Activated CD8-positive, alpha-beta memory T cell treated with anti-CD3 and anti-CD28 coated beads, Interleukin-2, amount 50 U/mL, for 1 hour (primary cell): Measurements from ENCODE around the gene IL17RB.

ENCODE experiments used
- DNase-seq: peaks from one replicate; pipeline ENCODE4 v3.0.0-alpha.2; 2020; ENCODE audit errors: extremely low read depth

Gene IL17RB

GRCh38 chr3:53812434-53812833 lies 33.9 kb upstream of the IL17RB start:
- DNase-seq, result no peak

GRCh38 chr3:53813229-53813628 lies 33.1 kb upstream of the IL17RB start:
- DNase-seq, result no peak

- DNase-seq, result no peak
Observed at GRCh38 chr3:53813876-53814275, 32.5 kb upstream of the IL17RB start.

GRCh38 chr3:53815067-53815466 lies 31.3 kb upstream of the IL17RB start:
- DNase-seq, result no peak

- no peak for DNase-seq
Observed at GRCh38 chr3:53815651-53816050, 30.7 kb upstream of the IL17RB start.

- no peak for DNase-seq
Observed at GRCh38 chr3:53816425-53816824, 29.9 kb upstream of the IL17RB start.

- no peak for DNase-seq
Observed at GRCh38 chr3:53817211-53817610, 29.2 kb upstream of the IL17RB start.

- DNase-seq, result no peak
Observed at GRCh38 chr3:53817809-53818208, 28.6 kb upstream of the IL17RB start.

- no peak for DNase-seq
Observed at GRCh38 chr3:53818221-53819162, 27.9 kb upstream of the IL17RB start.

GRCh38 chr3:53819163-53819868 lies 27.1 kb upstream of the IL17RB start:
- no peak for DNase-seq

GRCh38 chr3:53820084-53820483 lies 26.3 kb upstream of the IL17RB start:
- DNase-seq, result no peak

GRCh38 chr3:53820756-53821580 lies 25.4 kb upstream of the IL17RB start:
- no peak for DNase-seq

GRCh38 chr3:53821631-53822121 lies 24.7 kb upstream of the IL17RB start:
- no peak for DNase-seq

- no peak for DNase-seq
Observed at GRCh38 chr3:53822331-53822741, 24.0 kb upstream of the IL17RB start.

GRCh38 chr3:53823026-53823955 lies 23.1 kb upstream of the IL17RB start:
- no peak for DNase-seq

GRCh38 chr3:53823956-53824657 lies 22.3 kb upstream of the IL17RB start:
- no peak for DNase-seq

GRCh38 chr3:53824795-53825194 lies 21.6 kb upstream of the IL17RB start:
- DNase-seq, result no peak

- no peak for DNase-seq
Observed at GRCh38 chr3:53826048-53826447, 20.3 kb upstream of the IL17RB start.

GRCh38 chr3:53828581-53828980 lies 17.8 kb upstream of the IL17RB start:
- DNase-seq, result no peak

- DNase-seq, result no peak
Observed at GRCh38 chr3:53829605-53830004, 16.8 kb upstream of the IL17RB start.
